T47D (cell line): ENCODE results near the gene TGFBR1.

ENCODE experiments used
- DNase-seq, 2 experiments: peaks; one replicate each; pipeline versions ENCODE4 v3.0.0 to v3.0.0-alpha.2; 2011 to 2012; ENCODE audit warnings: low read depth in 1 of 2, low spot score in 1 of 2
- JUND ChIP-seq: IDR thresholded peaks from 2 replicates; pipeline ENCODE4 v1.6.1; 2012; ENCODE audit warnings: low read depth
- in situ Hi-C: cut with HindIII; loops from 2 replicates; pipeline ENCODE4 v1.10.0; 2016; ENCODE audit warnings: low sequenced_read_pairs, low pct_unique_long_range_greater_than_20kb

Gene TGFBR1

DNA sequence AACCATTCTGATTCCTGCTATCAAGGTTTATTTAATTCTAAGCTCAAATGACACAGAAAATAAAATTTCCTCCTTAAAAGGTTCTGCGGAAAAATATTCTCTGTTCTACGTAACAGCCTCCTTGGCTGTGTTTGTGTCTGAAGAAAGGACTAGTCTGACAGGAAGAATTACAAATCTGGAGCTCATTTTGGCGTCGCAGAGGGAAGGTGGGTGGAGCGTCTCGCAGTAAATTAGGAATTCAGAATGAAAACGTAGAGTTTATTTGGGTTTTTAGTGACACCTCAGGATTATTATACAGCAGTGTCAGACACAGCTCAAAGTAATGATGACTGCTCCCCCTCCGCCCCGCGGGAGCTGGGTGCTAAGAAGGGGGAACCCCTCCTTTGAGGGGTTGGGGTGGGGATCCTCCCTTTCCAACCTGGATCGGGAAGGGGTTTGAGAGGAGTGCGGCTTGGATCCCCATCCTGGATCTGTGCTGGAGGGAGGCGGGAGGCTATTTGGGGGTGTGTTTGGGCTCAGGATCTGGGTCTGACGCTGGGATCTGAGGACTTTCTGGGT lies 933 bp upstream of the TGFBR1 start:
- in situ Hi-C loops: no loop called here
- DNase-seq: peak in 1 of 2 experiments; percentile 37
- TF ChIP-seq JUND: no peak

DNA sequence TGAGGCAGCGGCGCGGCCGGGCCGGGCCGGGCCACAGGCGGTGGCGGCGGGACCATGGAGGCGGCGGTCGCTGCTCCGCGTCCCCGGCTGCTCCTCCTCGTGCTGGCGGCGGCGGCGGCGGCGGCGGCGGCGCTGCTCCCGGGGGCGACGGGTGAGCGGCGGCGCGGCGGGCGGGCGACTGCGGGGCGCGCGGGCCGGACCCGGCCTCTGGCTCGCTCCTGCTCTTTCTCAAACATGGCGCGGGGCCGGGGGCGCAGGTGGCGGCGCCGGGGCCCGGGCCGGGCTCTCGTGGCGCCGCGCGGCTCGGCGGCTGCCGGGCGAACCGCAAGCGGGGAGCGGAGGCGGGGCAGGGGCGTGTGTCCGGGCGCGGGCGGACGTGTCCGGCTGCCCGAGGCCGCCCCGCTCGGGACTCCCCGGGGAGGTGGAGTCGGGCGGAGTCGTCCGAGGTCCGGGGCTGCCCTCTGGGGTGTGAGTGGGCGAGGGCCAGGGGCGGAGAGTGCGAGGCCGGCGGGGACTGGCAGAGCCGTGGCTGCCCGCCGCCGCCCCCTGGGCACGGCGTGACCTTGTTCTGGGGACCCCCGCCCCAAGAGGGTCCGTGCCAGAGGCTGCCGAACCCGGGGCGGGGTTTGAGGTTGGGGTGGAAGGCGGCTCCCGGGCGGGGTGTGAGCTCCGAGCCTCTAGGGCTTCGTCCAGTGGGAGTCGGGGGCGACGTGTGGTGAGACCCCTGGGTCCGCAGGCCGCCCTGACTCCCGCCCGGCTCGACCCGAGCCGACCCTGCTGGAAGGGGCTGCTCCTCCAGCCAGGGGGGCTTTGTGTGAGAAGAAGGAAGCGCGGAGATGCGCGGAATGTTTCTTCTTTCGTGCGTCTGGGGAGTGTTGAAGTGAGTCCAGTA lies 485 bp downstream of the TGFBR1 start:
- DNase-seq: peak; percentile 65 to 78
- in situ Hi-C loops: no loop called here
- no peak for TF ChIP-seq JUND

DNA sequence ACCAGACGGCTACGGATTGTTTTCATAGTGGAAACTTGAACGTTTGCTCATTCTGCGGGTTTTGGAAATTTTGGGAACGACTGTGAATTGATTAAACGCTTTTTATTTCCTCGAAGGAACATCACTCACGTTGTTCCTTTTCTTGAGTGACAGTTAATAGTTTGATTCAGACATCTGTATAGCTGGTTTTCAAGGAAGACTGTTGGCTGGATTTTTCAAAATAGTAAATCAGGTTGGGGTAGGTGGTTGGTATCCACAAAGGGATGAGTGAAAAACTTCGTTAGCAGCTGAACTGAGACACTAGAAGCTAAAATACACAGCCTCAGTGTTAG lies 1.1 kb downstream of the TGFBR1 start:
- TF ChIP-seq JUND: no peak
- in situ Hi-C loops: no loop called here
- no peak for DNase-seq

GRCh38 chr9:99107421-99107820 lies 2.5 kb downstream of the TGFBR1 start:
- no peak for TF ChIP-seq JUND
- DNase-seq: no peak
- in situ Hi-C loops: no loop called here

GRCh38 chr9:99108131-99108530 lies 3.2 kb downstream of the TGFBR1 start:
- DNase-seq: no peak
- in situ Hi-C loops: no loop called here
- no peak for TF ChIP-seq JUND

- in situ Hi-C loops: no loop called here
These were observed 4.6 kb downstream of the TGFBR1 start for GRCh38 chr9:99109522-99109921.

DNA sequence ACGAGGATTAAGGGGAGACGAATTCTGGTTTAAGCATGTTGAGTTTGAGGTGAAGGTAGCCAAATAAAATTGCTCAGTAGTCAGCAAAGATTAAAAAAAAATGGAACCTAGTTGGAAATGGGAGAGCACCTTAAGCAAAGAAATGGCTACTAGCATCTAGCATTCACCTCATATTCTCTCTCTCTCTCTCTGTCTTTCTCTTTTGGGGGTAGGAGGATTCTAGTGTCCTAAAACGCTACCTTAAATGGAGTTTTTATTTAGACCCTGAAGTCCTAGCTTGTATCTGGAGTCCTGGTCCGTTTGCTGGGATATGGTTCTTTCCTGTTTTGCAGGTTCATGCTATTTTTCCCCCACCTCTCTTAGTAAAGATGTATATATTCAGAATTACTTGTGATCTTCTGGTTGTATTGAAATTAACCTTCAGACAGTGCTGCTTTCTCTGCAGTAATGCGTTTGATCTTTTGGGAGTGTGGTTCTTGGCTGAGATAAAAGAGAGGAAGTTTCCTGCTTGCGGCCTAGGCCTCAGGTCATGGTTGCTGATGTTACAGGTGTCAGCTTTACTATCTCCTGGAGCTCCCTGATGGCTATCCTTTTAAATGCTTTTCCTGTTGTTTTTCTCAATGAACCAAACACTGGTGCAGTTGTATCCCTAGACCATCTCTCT lies 8.0 kb downstream of the TGFBR1 start:
- in situ Hi-C loops: no loop called here
- no peak for DNase-seq

More at GRCh38 chr9:99109522-99109921, 4.6 kb downstream of the TGFBR1 start:
- no peak for TF ChIP-seq JUND
- no peak for DNase-seq

DNA sequence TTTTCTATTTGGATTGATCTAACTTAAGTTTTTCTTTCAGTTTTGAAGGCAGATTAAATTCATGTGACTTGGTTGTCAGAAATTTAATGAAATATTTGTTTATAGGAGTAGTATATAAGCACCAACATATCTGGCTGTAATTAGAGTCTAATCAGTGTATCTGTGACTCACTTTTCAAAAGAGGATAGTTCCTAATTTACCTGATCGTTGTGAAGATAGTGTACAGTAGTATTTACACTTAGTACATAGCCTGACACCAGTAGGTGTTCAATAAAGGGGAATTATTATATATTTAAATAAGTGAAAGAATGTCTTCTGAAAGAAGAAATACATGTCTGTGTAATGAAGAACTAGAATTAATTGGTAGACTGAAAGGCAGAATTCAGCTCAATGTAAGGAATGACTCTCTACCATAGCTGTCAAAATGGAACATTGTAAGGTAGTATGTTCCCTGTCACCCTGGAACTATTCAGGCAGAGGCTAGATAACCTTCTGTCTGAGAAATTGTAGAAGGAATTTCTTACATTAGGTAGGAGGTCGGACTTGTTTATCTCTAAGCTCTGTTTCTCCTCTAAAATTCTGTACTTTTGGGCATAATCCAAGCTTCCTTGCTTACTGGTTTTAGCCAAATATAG lies 8.6 kb downstream of the TGFBR1 start:
- in situ Hi-C loops: no loop called here
- no peak for DNase-seq
- no peak for TF ChIP-seq JUND

More for the DNA sequence above, 8.0 kb downstream of the TGFBR1 start:
- TF ChIP-seq JUND: no peak

DNA sequence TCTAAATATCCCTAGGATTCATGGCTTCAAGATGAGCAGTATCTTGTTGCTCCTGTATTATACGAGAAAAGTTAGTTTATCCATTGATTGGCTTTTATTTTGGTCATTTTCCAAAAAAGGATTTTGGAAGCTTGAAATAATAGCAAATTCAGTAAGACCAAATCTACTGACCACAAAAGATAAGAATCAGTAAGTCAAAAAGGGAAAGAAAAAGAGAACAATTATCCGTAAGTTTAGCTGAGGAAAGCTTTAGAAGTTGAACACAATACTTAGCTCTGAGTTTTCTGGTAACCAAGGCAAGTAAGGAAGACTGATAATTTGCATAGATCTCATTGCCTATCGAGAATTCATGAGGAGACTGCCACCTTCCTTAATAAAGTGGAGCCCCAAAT lies 9.1 kb downstream of the TGFBR1 start:
- no peak for TF ChIP-seq JUND
- in situ Hi-C loops: no loop called here
- DNase-seq: no peak

DNA sequence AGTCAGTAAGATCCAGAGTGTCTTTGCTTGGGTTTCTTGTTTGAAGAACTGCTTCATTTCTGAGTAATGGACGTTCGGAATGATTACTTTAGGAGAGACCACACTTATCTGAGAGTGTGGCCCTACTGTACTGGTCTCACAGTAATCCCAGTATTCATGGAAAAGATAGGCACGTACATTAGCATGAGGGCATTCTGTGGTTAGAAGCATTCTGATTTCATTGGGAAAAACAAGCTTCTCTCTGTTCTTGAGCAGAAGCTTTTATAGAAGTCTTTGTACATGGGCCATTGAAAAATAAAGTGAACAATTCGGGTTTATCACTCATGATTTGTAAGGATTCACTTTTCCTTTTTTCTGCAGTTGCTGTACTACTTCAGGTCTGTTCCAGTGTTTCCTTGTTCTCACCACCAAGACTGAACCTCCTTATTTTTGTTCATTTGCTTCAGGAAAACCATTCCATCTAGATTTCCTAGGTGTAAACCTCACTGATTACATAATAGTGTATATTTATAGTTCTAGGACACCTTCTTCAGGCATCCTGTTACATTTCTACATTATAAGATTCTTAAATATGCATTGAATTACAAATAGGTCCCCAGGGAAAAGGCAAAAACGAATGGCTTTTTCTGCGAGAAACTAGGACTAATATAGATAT lies 10.1 kb downstream of the TGFBR1 start:
- in situ Hi-C loops: no loop called here
- no peak for DNase-seq
- TF ChIP-seq JUND: no peak

DNA sequence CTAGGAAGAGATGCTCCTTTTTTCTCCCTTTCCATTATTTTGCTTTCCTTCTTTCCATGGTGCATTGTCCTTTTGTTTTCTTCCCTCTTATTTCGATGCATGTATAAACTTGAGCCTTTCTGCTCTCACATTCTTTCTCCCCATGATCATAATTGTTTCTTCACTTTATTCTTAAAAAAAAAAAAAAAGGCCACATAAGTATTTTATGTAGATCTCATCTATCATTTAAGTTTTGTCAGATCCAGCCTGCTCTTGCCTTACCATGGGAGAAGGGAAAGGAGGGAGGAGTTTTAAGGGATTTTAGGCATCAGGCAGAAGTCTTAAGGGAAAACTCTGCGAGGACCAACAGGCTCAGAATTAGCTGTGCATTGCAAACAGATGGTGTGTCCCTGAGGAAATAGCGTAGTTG lies 11.1 kb downstream of the TGFBR1 start:
- no peak for DNase-seq
- no peak for TF ChIP-seq JUND
- in situ Hi-C loops: no loop called here

- no peak for DNase-seq
- in situ Hi-C loops: no loop called here
- no peak for TF ChIP-seq JUND
These were observed 14.0 kb downstream of the TGFBR1 start for GRCh38 chr9:99118782-99119466.
